ENCODE data around the gene FAM210A.
"Not testable (repeated sequence)": the region's sequence is repeated elsewhere in the genome, so short reads cannot be mapped to it uniquely, and the experiment has no call there.

The FAM210A gene

GRCh38 chr18:13726232-13726971, at the start of gene FAM210A, which contains the start of gene RNMT:
Gene FAM210A (minus strand): TSS chr18:13726558. CDS start chr18:13682077, 44,481 bp downstream.
Gene RNMT (plus strand): TSS chr18:13726673. CDS start chr18:13731518, 4,845 bp downstream.
- peak; percentile 96 for DNase-seq (ENCODE audit: low spot score)

GRCh38 chr18:13775058-13775457, 48.7 kb upstream of the FAM210A start:
- no peak for DNase-seq (ENCODE audit: low spot score)

GRCh38 chr18:13762690-13763439, 36.5 kb upstream of the FAM210A start:
- no peak for DNase-seq (ENCODE audit: low spot score)

- no peak for DNase-seq (ENCODE audit: low spot score)
Observed at GRCh38 chr18:13760047-13760446, 33.7 kb upstream of the FAM210A start.

GRCh38 chr18:13758622-13759021, 32.3 kb upstream of the FAM210A start:
- DNase-seq (ENCODE audit: low spot score) = no peak

GRCh38 chr18:13756671-13757070, 30.3 kb upstream of the FAM210A start:
- DNase-seq (ENCODE audit: low spot score) = no peak

GRCh38 chr18:13756261-13756660, 29.9 kb upstream of the FAM210A start:
- DNase-seq (ENCODE audit: low spot score) = no peak

GRCh38 chr18:13751599-13751998, 25.2 kb upstream of the FAM210A start:
- DNase-seq (ENCODE audit: low spot score) = not testable (repeated sequence)

GRCh38 chr18:13746633-13747032, 20.3 kb upstream of the FAM210A start:
- no peak for DNase-seq (ENCODE audit: low spot score)

- no peak for DNase-seq (ENCODE audit: low spot score)
Observed at GRCh38 chr18:13745696-13746095, 19.3 kb upstream of the FAM210A start.

GRCh38 chr18:13735681-13736080, 9.3 kb upstream of the FAM210A start:
- no peak for DNase-seq (ENCODE audit: low spot score)

- DNase-seq (ENCODE audit: low spot score) = no peak
Observed at GRCh38 chr18:13730481-13730880, 4.1 kb upstream of the FAM210A start.

GRCh38 chr18:13726972-13727331, 594 bp upstream of the FAM210A start:
- peak; percentile 51 for DNase-seq (ENCODE audit: low spot score)

- DNase-seq (ENCODE audit: low spot score) = no peak
Observed at GRCh38 chr18:13725566-13726231, 659 bp downstream of the FAM210A start.

- DNase-seq (ENCODE audit: low spot score) = no peak
Observed at GRCh38 chr18:13720847-13721246, 5.5 kb downstream of the FAM210A start.

- DNase-seq (ENCODE audit: low spot score) = no peak
Observed at GRCh38 chr18:13720123-13720522, 6.2 kb downstream of the FAM210A start.

- no peak for DNase-seq (ENCODE audit: low spot score)
Observed at GRCh38 chr18:13716916-13717315, 9.4 kb downstream of the FAM210A start.

GRCh38 chr18:13715330-13715729, 11.0 kb downstream of the FAM210A start:
- DNase-seq (ENCODE audit: low spot score) = no peak

- no peak for DNase-seq (ENCODE audit: low spot score)
Observed at GRCh38 chr18:13713455-13714055, 12.8 kb downstream of the FAM210A start.

- no peak for DNase-seq (ENCODE audit: low spot score)
Observed at GRCh38 chr18:13712400-13713131, 13.8 kb downstream of the FAM210A start.

- DNase-seq (ENCODE audit: low spot score) = no peak
Observed at GRCh38 chr18:13710414-13710831, 15.9 kb downstream of the FAM210A start.

- no peak for DNase-seq (ENCODE audit: low spot score)
Observed at GRCh38 chr18:13703899-13704298, 22.5 kb downstream of the FAM210A start.

Data from GM03348 (cell line).